ENCODE measurements around the gene AP3S2. TPM values are rescaled to one million over a fixed set of nuclear protein-coding genes. Genes with fewer than 3 reads are reported as not detected.
A peak's percentile ranks its signal among the peaks of the same experiment; 100 is the strongest.

Gene AP3S2
- total and polyA plus RNA-seq, 2 of the 13 experiments (the other 11 are each of a cell fraction or from before 2014, with no cell fraction given), result 17.6 to 44.4 TPM

GRCh38 chr15:89893696-89894447 lies at the start of gene AP3S2 (continued):
- TF ChIP-seq KLF15 (CRISPR knock-in tag; IDR thresholded peaks at IDR 0.05; ENCODE audit: borderline replicate concordance) (no peak), ZKSCAN1 (IDR thresholded peaks at IDR 0.05; ENCODE audit: low read length) (0 out of 2 replicates have a peak, but pooled peaks have one; percentile 48), GPN1 (CRISPR knock-in tag; IDR thresholded peaks at IDR 0.05; ENCODE audit: borderline replicate concordance) (no peak; the same call in 1 of the 2 replicates), RARA (CRISPR knock-in tag; IDR thresholded peaks at IDR 0.05) (peak; percentile 65), TGIF2 (CRISPR knock-in tag; IDR thresholded peaks at IDR 0.05) (peak; percentile 97), KAT7 (CRISPR knock-in tag; IDR thresholded peaks at IDR 0.05; ENCODE audit: borderline replicate concordance) (peak; percentile 98; the same call in 1 of the 2 replicates), BCL6 (CRISPR knock-in tag; IDR thresholded peaks at IDR 0.05) (peak; percentile 75), HMGA1 (CRISPR knock-in tag; conservative IDR thresholded peaks at IDR 0.05) (no peak), ZNF335 (CRISPR knock-in tag; IDR thresholded peaks at IDR 0.05) (0 out of 2 replicates have a peak, but pooled peaks have one; percentile 66), ZNF432 (CRISPR knock-in tag; IDR thresholded peaks at IDR 0.05; ENCODE audit: borderline replicate concordance) (no peak), PREB (CRISPR knock-in tag; IDR thresholded peaks at IDR 0.05) (no peak), ZNF598 (CRISPR knock-in tag; IDR thresholded peaks at IDR 0.05; ENCODE audit: borderline replicate concordance) (peak; percentile 86; the same call in 1 of the 2 replicates), ZFP37 (CRISPR knock-in tag; IDR thresholded peaks at IDR 0.05; ENCODE audit: borderline replicate concordance) (no peak), ZBTB7B (CRISPR knock-in tag; IDR thresholded peaks at IDR 0.05) (peak; percentile 87), ZFP82 (CRISPR knock-in tag; IDR thresholded peaks at IDR 0.05; ENCODE audit: borderline replicate concordance) (no peak), ZFAT (CRISPR knock-in tag; conservative IDR thresholded peaks at IDR 0.05) (no peak), SUZ12 (IDR thresholded peaks at IDR 0.05; ENCODE audit: low read depth, low read length) (no peak), ZFP36 (IDR thresholded peaks at IDR 0.05; ENCODE audit: borderline replicate concordance, low read depth, low read length, partially characterized antibody) (peak; percentile 5), CCDC6 (CRISPR knock-in tag; IDR thresholded peaks at IDR 0.05) (peak; percentile 95), ZNF614 (CRISPR knock-in tag; IDR thresholded peaks at IDR 0.05; ENCODE audit: borderline replicate concordance) (peak; percentile 97)
- TF ChIP-seq, protein P1, sequence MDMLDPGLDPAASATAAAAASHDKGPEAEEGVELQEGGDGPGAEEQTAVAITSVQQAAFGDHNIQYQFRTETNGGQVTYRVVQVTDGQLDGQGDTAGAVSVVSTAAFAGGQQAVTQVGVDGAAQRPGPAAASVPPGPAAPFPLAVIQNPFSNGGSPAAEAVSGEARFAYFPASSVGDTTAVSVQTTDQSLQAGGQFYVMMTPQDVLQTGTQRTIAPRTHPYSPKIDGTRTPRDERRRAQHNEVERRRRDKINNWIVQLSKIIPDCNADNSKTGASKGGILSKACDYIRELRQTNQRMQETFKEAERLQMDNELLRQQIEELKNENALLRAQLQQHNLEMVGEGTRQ (IDR thresholded peaks at IDR 0.05; ENCODE audit: low read depth, low read length), result no peak
- TF ChIP-seq, protein P1 (CRISPR knock-in tag; IDR thresholded peaks at IDR 0.05; ENCODE audit: borderline replicate concordance), result no peak; the same call in 1 of the 2 replicates
- TF ChIP-seq, protein P2, sequence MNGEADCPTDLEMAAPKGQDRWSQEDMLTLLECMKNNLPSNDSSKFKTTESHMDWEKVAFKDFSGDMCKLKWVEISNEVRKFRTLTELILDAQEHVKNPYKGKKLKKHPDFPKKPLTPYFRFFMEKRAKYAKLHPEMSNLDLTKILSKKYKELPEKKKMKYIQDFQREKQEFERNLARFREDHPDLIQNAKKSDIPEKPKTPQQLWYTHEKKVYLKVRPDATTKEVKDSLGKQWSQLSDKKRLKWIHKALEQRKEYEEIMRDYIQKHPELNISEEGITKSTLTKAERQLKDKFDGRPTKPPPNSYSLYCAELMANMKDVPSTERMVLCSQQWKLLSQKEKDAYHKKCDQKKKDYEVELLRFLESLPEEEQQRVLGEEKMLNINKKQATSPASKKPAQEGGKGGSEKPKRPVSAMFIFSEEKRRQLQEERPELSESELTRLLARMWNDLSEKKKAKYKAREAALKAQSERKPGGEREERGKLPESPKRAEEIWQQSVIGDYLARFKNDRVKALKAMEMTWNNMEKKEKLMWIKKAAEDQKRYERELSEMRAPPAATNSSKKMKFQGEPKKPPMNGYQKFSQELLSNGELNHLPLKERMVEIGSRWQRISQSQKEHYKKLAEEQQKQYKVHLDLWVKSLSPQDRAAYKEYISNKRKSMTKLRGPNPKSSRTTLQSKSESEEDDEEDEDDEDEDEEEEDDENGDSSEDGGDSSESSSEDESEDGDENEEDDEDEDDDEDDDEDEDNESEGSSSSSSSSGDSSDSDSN (CRISPR knock-in tag; IDR thresholded peaks at IDR 0.05), result peak; percentile 100
- TF ChIP-seq, protein P3, sequence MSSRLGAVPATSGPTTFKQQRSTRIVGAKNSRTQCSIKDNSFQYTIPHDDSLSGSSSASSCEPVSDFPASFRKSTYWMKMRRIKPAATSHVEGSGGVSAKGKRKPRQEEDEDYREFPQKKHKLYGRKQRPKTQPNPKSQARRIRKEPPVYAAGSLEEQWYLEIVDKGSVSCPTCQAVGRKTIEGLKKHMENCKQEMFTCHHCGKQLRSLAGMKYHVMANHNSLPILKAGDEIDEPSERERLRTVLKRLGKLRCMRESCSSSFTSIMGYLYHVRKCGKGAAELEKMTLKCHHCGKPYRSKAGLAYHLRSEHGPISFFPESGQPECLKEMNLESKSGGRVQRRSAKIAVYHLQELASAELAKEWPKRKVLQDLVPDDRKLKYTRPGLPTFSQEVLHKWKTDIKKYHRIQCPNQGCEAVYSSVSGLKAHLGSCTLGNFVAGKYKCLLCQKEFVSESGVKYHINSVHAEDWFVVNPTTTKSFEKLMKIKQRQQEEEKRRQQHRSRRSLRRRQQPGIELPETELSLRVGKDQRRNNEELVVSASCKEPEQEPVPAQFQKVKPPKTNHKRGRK (CRISPR knock-in tag; IDR thresholded peaks at IDR 0.05), result peak; percentile 77; the same call in 1 of the 2 replicates

Measured in HepG2 (cell line).